Trophoblast cell (in vitro differentiated cells and primary cell): ENCODE measurements around the gene BCO1.
A peak's percentile ranks its signal among the peaks of the same experiment; 100 is the strongest.

Experiments
- DNase-seq, 2 donors: peaks; one replicate each; pipeline ENCODE4 v3.0.0-alpha.2; 2016
- H2AFZ ChIP-seq: 2 replicates; pipeline ENCODE4 v1.6.1; 2013; ENCODE audit warnings: low read length, moderate library complexity, mild to moderate bottlenecking; ENCODE audit not compliant: insufficient read depth, poor library complexity
- H2AK5ac ChIP-seq: 2 replicates; pipeline ENCODE4 v1.6.1; 2013; ENCODE audit warnings: mild to moderate bottlenecking, low read length
- H2BK120ac ChIP-seq: 2 replicates; pipeline ENCODE4 v1.6.1; 2013; ENCODE audit warnings: low read length, mild to moderate bottlenecking, moderate library complexity; ENCODE audit not compliant: insufficient read depth, poor library complexity
- H2BK12ac ChIP-seq: 2 replicates; pipeline ENCODE4 v1.6.1; 2013; ENCODE audit warnings: mild to moderate bottlenecking, low read length, moderate library complexity
- H2BK5ac ChIP-seq: 2 replicates; pipeline ENCODE4 v1.6.1; 2013; ENCODE audit warnings: low read length, low read depth, moderate library complexity, mild to moderate bottlenecking; ENCODE audit not compliant: poor library complexity
- H3K14ac ChIP-seq: 2 replicates; pipeline ENCODE4 v1.6.1; 2013; ENCODE audit warnings: mild to moderate bottlenecking, low read length
- H3K18ac ChIP-seq: 2 replicates; pipeline ENCODE4 v1.6.1; 2013; ENCODE audit warnings: mild to moderate bottlenecking, low read length
- H3K23ac ChIP-seq: 2 replicates; pipeline ENCODE4 v1.6.1; 2013; ENCODE audit warnings: low read length
- H3K27ac ChIP-seq: 2 replicates; pipeline ENCODE4 v1.5.1; 2013; ENCODE audit warnings: low read depth, mild to moderate bottlenecking, inconsistent platforms, low read length, moderate library complexity
- H3K27me3 ChIP-seq: 2 replicates; pipeline ENCODE4 v1.6.1; 2013; ENCODE audit warnings: inconsistent platforms, mild to moderate bottlenecking, low read length, moderate library complexity; ENCODE audit not compliant: insufficient read depth
- H3K36me3 ChIP-seq, 2 experiments: 1 replicate in 1 of 2; 2 replicates in 1 of 2; pipeline ENCODE4 v1.6.1; 2013; ENCODE audit warnings: low read length in 2 of 2, mild to moderate bottlenecking in 2 of 2, moderate library complexity in 1 of 2; ENCODE audit not compliant: insufficient read depth in 2 of 2, control insufficient read depth in 1 of 2
- H3K4ac ChIP-seq: 2 replicates; pipeline ENCODE4 v1.6.1; 2013; ENCODE audit warnings: low read depth, mild to moderate bottlenecking, low read length, moderate library complexity
- H3K4me1 ChIP-seq, 2 experiments: 1 replicate in 1 of 2; 2 replicates in 1 of 2; pipeline ENCODE4 v1.6.1; 2013; ENCODE audit warnings: low read length in 2 of 2, mild to moderate bottlenecking in 2 of 2, moderate library complexity in 1 of 2; ENCODE audit not compliant: insufficient read depth in 2 of 2, control insufficient read depth in 1 of 2
- H3K4me2 ChIP-seq: 2 replicates; pipeline ENCODE4 v1.6.1; 2013; ENCODE audit warnings: inconsistent platforms, mild to moderate bottlenecking, low read length, moderate library complexity
- H3K4me3 ChIP-seq: 2 replicates; pipeline ENCODE4 v1.5.1; 2013; ENCODE audit warnings: mild to moderate bottlenecking, low read depth, low read length, inconsistent platforms
- H3K79me1 ChIP-seq: one replicate; pipeline ENCODE4 v1.6.1; 2013; ENCODE audit warnings: low read length
- H3K79me2 ChIP-seq: 2 replicates; pipeline ENCODE4 v1.6.1; 2013; ENCODE audit warnings: low read length, mild to moderate bottlenecking; ENCODE audit not compliant: control insufficient read depth, insufficient read depth, poor library complexity
- H3K9ac ChIP-seq: 2 replicates; pipeline ENCODE4 v1.6.1; 2013; ENCODE audit warnings: mild to moderate bottlenecking, low read length
- H3K9me3 ChIP-seq: 2 replicates; pipeline ENCODE4 v1.6.1; 2013; ENCODE audit warnings: low read depth, mild to moderate bottlenecking, control low read depth, inconsistent platforms, low read length; ENCODE audit not compliant: insufficient read depth
- H4K12ac ChIP-seq: 2 replicates; pipeline ENCODE4 v1.6.1; 2013; ENCODE audit warnings: low read depth, mild to moderate bottlenecking, low read length, moderate library complexity
- H4K8ac ChIP-seq: 2 replicates; pipeline ENCODE4 v1.6.1; 2013; ENCODE audit warnings: low read depth, mild to moderate bottlenecking, low read length, moderate library complexity
- H4K91ac ChIP-seq: one replicate; pipeline ENCODE4 v1.6.1; 2013; ENCODE audit warnings: low read depth, mild to moderate bottlenecking, low read length, moderate library complexity
- WGBS: extraction: QIAGEN DNeasy Blood & Tissue Kit; methylation state at CpG from one replicate; pipeline ENCODE4 v1.1.7; 2013; ENCODE audit warnings: missing lambda C conversion rate; ENCODE audit not compliant: insufficient read length, insufficient coverage; ENCODE audit errors: extremely low coverage; 5-methylcytosine and 5-hydroxymethylcytosine counted together

The BCO1 gene

DNA sequence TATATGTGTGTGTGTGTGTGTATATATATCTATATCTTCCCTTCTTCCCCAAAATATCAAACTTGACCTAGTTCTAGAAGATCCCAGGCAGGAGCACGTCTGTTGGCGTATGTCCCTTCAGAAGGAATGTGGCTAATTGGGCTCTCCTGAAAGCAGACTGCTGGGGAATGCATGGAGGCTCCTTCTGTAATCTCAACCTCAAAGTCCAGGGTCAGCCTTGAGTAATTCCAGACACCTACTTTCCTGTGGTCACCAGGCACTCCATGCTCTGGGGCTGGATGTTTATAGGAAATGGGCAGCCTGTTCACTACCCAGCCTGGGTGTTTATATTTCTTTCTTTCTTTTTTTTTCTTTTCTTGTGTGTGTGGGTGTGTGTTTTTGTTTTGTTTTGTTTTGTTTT lies 13.4 kb downstream of the BCO1 start:
- H3K4me3 ChIP-seq: no peak overlapping the region
- H3K4me2 ChIP-seq: no peak overlapping the region
- no peak overlapping the region for H3K14ac ChIP-seq
- peaks cover 4 to 5% of the 10 kb centered on the region in 2 experiments for H3K4me1 ChIP-seq
- H3K79me1 ChIP-seq: peaks cover 2% of the 10 kb centered on the region
- H3K79me2 ChIP-seq: no peaks in the 10 kb centered on the region
- no peaks in the 10 kb centered on the region for H3K36me3 ChIP-seq
- H4K12ac ChIP-seq: no peak overlapping the region
- no peak overlapping the region for H2BK5ac ChIP-seq
- no peaks in the 10 kb centered on the region for H3K9me3 ChIP-seq
- no peak overlapping the region for H3K18ac ChIP-seq
- H4K8ac ChIP-seq: no peak overlapping the region
- H2BK120ac ChIP-seq: no peak overlapping the region
- H2AK5ac ChIP-seq: no peak overlapping the region
- peak; percentile 31 to 54 for DNase-seq
- H3K23ac ChIP-seq: no peak overlapping the region
- no peak overlapping the region for H3K9ac ChIP-seq
- no CpG with 5 or more reads among the region's 2 CpGs for WGBS
- H3K27ac ChIP-seq: no peak overlapping the region
- H2AFZ ChIP-seq: no peak overlapping the region
- no peak overlapping the region for H3K4ac ChIP-seq
- no peak overlapping the region for H2BK12ac ChIP-seq
- no peak overlapping the region for H4K91ac ChIP-seq
- no peaks in the 10 kb centered on the region for H3K27me3 ChIP-seq

GRCh38 chr16:81253141-81253540 lies 14.7 kb downstream of the BCO1 start:
- Histone ChIP-seq H3K4me2 (no peak overlapping the region), H4K91ac (no peak overlapping the region), H4K12ac (no peak overlapping the region), H3K36me3 (no peaks in the 10 kb centered on the region), H3K79me1 (peaks cover 2% of the 10 kb centered on the region), H2BK5ac (no peak overlapping the region), H2BK120ac (no peak overlapping the region), H3K23ac (no peak overlapping the region), H3K79me2 (no peaks in the 10 kb centered on the region), H3K27ac (no peak overlapping the region), H3K14ac (no peak overlapping the region), H3K9me3 (no peaks in the 10 kb centered on the region), H2BK12ac (no peak overlapping the region), H2AFZ (no peak overlapping the region), H3K9ac (no peak overlapping the region), H3K27me3 (no peaks in the 10 kb centered on the region), H3K4ac (no peak overlapping the region), H3K4me3 (no peak overlapping the region), H4K8ac (no peak overlapping the region), H3K4me1 (peaks cover 4 to 5% of the 10 kb centered on the region in 2 experiments), H2AK5ac (no peak overlapping the region), H3K18ac (no peak overlapping the region)
- DNase-seq: no peak
- no CpG with 5 or more reads among the region's 5 CpGs for WGBS

GRCh38 chr16:81254922-81255526 lies 16.5 kb downstream of the BCO1 start:
- H3K18ac ChIP-seq: no peak overlapping the region
- no peak overlapping the region for H3K4me3 ChIP-seq
- peaks cover 2% of the 10 kb centered on the region for H3K79me1 ChIP-seq
- no peak for DNase-seq
- no peaks in the 10 kb centered on the region for H3K9me3 ChIP-seq
- no CpG with 5 or more reads among the region's 5 CpGs for WGBS
- no peak overlapping the region for H2AK5ac ChIP-seq
- no peak overlapping the region for H2BK12ac ChIP-seq
- H2BK5ac ChIP-seq: no peak overlapping the region
- no peak overlapping the region for H3K23ac ChIP-seq
- H3K9ac ChIP-seq: no peak overlapping the region
- no peak overlapping the region for H2AFZ ChIP-seq
- H3K4ac ChIP-seq: no peak overlapping the region
- H3K36me3 ChIP-seq: no peaks in the 10 kb centered on the region
- no peak overlapping the region for H3K4me2 ChIP-seq
- no peak overlapping the region for H2BK120ac ChIP-seq
- H4K8ac ChIP-seq: no peak overlapping the region
- no peaks in the 10 kb centered on the region for H3K79me2 ChIP-seq
- H3K27ac ChIP-seq: no peak overlapping the region
- H4K91ac ChIP-seq: no peak overlapping the region
- H4K12ac ChIP-seq: no peak overlapping the region
- no peaks in the 10 kb centered on the region for H3K27me3 ChIP-seq
- H3K14ac ChIP-seq: no peak overlapping the region
- H3K4me1 ChIP-seq: peaks cover 4 to 5% of the 10 kb centered on the region in 2 experiments

GRCh38 chr16:81259916-81260315 lies 21.4 kb downstream of the BCO1 start:
- Histone ChIP-seq H4K8ac (no peak overlapping the region), H3K27ac (no peak overlapping the region), H3K14ac (no peak overlapping the region), H3K4me2 (no peak overlapping the region), H4K91ac (no peak overlapping the region), H3K79me2 (no peaks in the 10 kb centered on the region), H3K4me3 (no peak overlapping the region), H3K36me3 (no peaks in the 10 kb centered on the region), H3K18ac (no peak overlapping the region), H3K79me1 (no peaks in the 10 kb centered on the region), H3K4me1 (no peaks in the 10 kb centered on the region), H2BK12ac (no peak overlapping the region), H3K4ac (no peak overlapping the region), H4K12ac (no peak overlapping the region), H2AFZ (no peak overlapping the region), H3K9ac (no peak overlapping the region), H2BK120ac (no peak overlapping the region), H3K27me3 (no peaks in the 10 kb centered on the region), H2AK5ac (no peak overlapping the region), H2BK5ac (no peak overlapping the region), H3K23ac (no peak overlapping the region), H3K9me3 (peaks cover 3% of the 10 kb centered on the region)
- no peak for DNase-seq
- no CpG with 5 or more reads among the region's 4 CpGs for WGBS
